HepG2 (cell line): ENCODE measurements around the gene ASIC3. TPM values are rescaled to one million over a fixed set of nuclear protein-coding genes. Genes with fewer than 3 reads are reported as not detected.

Experiments used
- DPF2 ChIP-seq: sonication (generic); formaldehyde crosslinking; IDR thresholded peaks from 2 replicates; pipeline ENCODE4 v1.4.0; 2020; ENCODE audit warnings: mild to moderate bottlenecking, low read depth, missing genetic modification reagents, borderline replicate concordance
- JUND ChIP-seq: sonication (generic); formaldehyde crosslinking; IDR thresholded peaks from 2 replicates; pipeline ENCODE4 v1.8.0; 2022; ENCODE audit warnings: mild to moderate bottlenecking, missing genetic modification reagents
- KDM2A ChIP-seq: sonication (generic); formaldehyde crosslinking; IDR thresholded peaks from 2 replicates; pipeline ENCODE4 v1.4.0; 2020; ENCODE audit warnings: low read depth, missing genetic modification reagents, borderline replicate concordance
- MTA3 ChIP-seq: sonication (generic); formaldehyde crosslinking; IDR thresholded peaks from 2 replicates; pipeline ENCODE4 v1.4.0; 2020; ENCODE audit warnings: missing genetic modification reagents
- NCOA2 ChIP-seq: sonication (generic); formaldehyde crosslinking; IDR thresholded peaks from 2 replicates; pipeline ENCODE4 v1.8.0; 2022; ENCODE audit warnings: inconsistent platforms
- NONO ChIP-seq, 2 experiments: fragments of 450-650 bp in 1 of 2; sonication (generic) in 1 of 2; formaldehyde crosslinking in 1 of 2; IDR thresholded peaks in 1 of 2; conservative IDR thresholded peaks in 1 of 2; 2 replicates each; pipeline versions ENCODE4 v1.6.1 to v1.8.0; 2017 to 2022; ENCODE audit warnings: mild to moderate bottlenecking in 1 of 2, missing genetic modification reagents in 1 of 2, moderate library complexity in 1 of 2
- POGZ ChIP-seq: sonication (generic); formaldehyde crosslinking; IDR thresholded peaks from 2 replicates; pipeline ENCODE4 v1.4.0; 2020; ENCODE audit warnings: mild to moderate bottlenecking, missing genetic modification reagents
- PREB ChIP-seq: sonication (generic); formaldehyde crosslinking; IDR thresholded peaks from 2 replicates; pipeline ENCODE4 v1.4.0; 2020; ENCODE audit warnings: missing genetic modification reagents
- TCF7L2 ChIP-seq: IDR thresholded peaks from 2 replicates; pipeline ENCODE4 v1.6.1; 2011; ENCODE audit warnings: mild to moderate bottlenecking, low read depth, low read length, moderate library complexity
- ZBTB4 ChIP-seq: sonication (generic); formaldehyde crosslinking; IDR thresholded peaks from 2 replicates; pipeline ENCODE4 v1.4.0; 2020; ENCODE audit warnings: missing genetic modification reagents, mild to moderate bottlenecking, borderline replicate concordance
- ZC3H13 ChIP-seq: sonication (generic); formaldehyde crosslinking; IDR thresholded peaks from 2 replicates; pipeline ENCODE4 v1.8.1; 2023; ENCODE audit warnings: mild to moderate bottlenecking, missing genetic modification reagents, moderate library complexity
- ZHX2 ChIP-seq, 2 experiments: sonication (generic) in 1 of 2; formaldehyde crosslinking in 1 of 2; IDR thresholded peaks; 2 replicates each; pipeline versions ENCODE4 v1.6.1 to v1.9.0; 2014 to 2022; ENCODE audit warnings: antibody characterized with exemption in 1 of 2, borderline replicate concordance in 1 of 2, inconsistent platforms in 1 of 2, low read depth in 1 of 2, missing genetic modification reagents in 1 of 2
- ZKSCAN8 ChIP-seq: IDR thresholded peaks from 2 replicates; pipeline ENCODE4 v1.6.1; 2016; ENCODE audit warnings: borderline replicate concordance, missing genetic modification reagents, missing compliant biosample characterization
- ZNF335 ChIP-seq: sonication (generic); formaldehyde crosslinking; IDR thresholded peaks from 2 replicates; pipeline ENCODE4 v1.4.0; 2020; ENCODE audit warnings: missing genetic modification reagents
- ZNF441 ChIP-seq: sonication (generic); formaldehyde crosslinking; IDR thresholded peaks from 2 replicates; pipeline ENCODE4 v1.7.0; 2021; ENCODE audit warnings: missing genetic modification reagents, borderline replicate concordance
- ZNF672 ChIP-seq: sonication (generic); formaldehyde crosslinking; IDR thresholded peaks from 2 replicates; pipeline ENCODE4 v1.8.1; 2022; ENCODE audit warnings: missing genetic modification reagents
- ZNF704 ChIP-seq: sonication (generic); formaldehyde crosslinking; IDR thresholded peaks from 2 replicates; pipeline ENCODE4 v1.8.1; 2023; ENCODE audit warnings: mild to moderate bottlenecking, inconsistent platforms, moderate library complexity, missing genetic modification reagents, borderline replicate concordance
- polyA plus RNA-seq, 8 experiments: library from polyadenylated mRNA; depleted of rRNA in 3 of 8; stranded (reverse) in 7 of 8; unstranded in 1 of 8; fragments of >200 nt; fragmentation: Illumina TruSeq in 4 of 8; extraction: Trizol in 4 of 8; gene quantifications; 2 replicates each; pipeline versions ENCODE4 v1.2.1 to v1.2.3, GENCODE V29; 2011 to 2016; ENCODE audit warnings: low read depth in 4 of 8, missing spikeins in 1 of 8, mixed read lengths in 1 of 8; ENCODE audit not compliant: insufficient read depth in 1 of 8
- total RNA-seq, 5 experiments: library from RNA; depleted of rRNA; stranded (reverse); fragments of >200 nt; fragmentation: Illumina TruSeq; extraction: Trizol; gene quantifications; 2 replicates each; pipeline ENCODE4 v1.2.3, GENCODE V29; 2016; ENCODE audit warnings: low read depth in 1 of 5

ASIC3 gene
- total and polyA plus RNA-seq, 2 of the 13 experiments (the other 11 are each of a cell fraction or from before 2014, with no cell fraction given): 0.51 TPM; not detected in 1

- TF ChIP-seq ZHX2 (IDR thresholded peaks at IDR 0.05; ENCODE audit: low read depth) (no peak; the same call in 1 of the 2 replicates), ZHX2 (CRISPR knock-in tag; IDR thresholded peaks at IDR 0.05; ENCODE audit: borderline replicate concordance) (no peak), ZBTB4 (no peak), JUND (CRISPR knock-in tag) (0 out of 2 replicates have a peak, but pooled peaks have one; percentile 27), ZNF441 (no peak), PREB (CRISPR knock-in tag) (no peak), POGZ (CRISPR knock-in tag) (peak; percentile 65; the same call in 1 of the 2 replicates), NONO (IDR thresholded peaks at IDR 0.05) (no peak), NONO (CRISPR knock-in tag; conservative IDR thresholded peaks at IDR 0.05) (peak; percentile 81), ZNF335 (CRISPR knock-in tag) (no peak), ZC3H13 (CRISPR knock-in tag) (peak; percentile 85), NCOA2 (CRISPR knock-in tag) (no peak; the same call in 1 of the 2 replicates), ZNF704 (0 out of 2 replicates have a peak, but pooled peaks have one; percentile 41), ZNF672 (no peak), MTA3 (no peak), TCF7L2 (no peak), DPF2 (CRISPR knock-in tag) (no peak), ZKSCAN8 (CRISPR knock-in tag) (no peak), KDM2A (CRISPR knock-in tag) (peak; percentile 98)
These were observed 32.3 kb downstream of the ASIC3 start, which contains the start of gene FASTK (continued) for GRCh38 chr7:151080522-151081169.
